ENCODE data around the gene STPG3.

Gene STPG3

DNA sequence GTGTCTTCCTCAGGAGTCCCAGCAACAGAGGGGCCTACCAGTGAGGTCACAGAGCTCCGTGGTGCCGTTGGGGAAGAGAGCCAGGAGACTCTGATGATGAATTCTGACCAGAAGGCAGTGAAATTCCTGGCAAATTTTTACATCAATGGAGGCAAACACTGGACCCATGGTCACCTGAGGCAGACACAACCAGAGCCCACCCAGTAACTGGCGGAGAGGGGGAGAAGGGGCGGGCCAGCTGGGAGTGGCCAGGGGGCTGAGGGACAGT is at the start of gene STPG3:
TSS of gene STPG3 (plus strand) at position 93 of the 268 bp plus-strand sequence. CDS start at position 94, 1 bp downstream.
- DNase-seq = no peak

DNA sequence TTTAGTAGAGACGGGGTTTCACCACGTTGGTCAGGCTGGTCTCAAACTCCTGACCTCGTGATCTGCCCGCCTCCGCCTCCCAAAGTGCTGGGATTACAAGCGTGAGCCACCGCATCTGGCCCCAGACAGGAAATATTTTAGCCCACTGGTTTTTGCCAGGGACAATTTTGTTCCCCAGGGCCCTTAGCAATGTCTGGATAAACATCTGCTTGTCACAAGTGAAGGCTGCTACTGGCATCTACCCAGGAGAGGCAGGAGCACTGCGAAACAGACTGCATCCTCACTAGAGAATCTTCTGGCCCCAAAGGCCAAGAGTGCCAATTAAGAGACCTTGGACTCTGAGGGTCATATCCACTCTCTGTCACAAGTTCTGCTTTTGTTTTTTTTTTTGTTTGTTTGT is 48.1 kb upstream of the STPG3 start:
- DNase-seq = no peak

DNA sequence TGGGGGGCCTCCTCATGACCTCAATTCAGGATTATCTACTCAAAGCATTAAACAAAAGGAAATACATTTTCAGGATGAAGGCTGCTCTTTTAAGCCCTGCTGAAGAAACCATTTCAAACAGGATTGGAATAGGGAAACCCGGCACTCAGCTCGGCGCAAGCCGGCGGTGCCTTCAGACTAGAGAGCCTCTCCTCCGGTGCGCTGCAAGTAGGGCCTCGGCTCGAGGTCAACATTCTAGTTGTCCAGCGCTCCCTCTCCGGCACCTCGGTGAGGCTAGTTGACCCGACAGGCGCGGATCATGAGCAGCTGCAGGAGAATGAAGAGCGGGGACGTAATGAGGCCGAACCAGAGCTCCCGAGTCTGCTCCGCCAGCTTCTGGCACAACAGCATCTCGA is 46.4 kb upstream of the STPG3 start:
- DNase-seq = no peak

DNA sequence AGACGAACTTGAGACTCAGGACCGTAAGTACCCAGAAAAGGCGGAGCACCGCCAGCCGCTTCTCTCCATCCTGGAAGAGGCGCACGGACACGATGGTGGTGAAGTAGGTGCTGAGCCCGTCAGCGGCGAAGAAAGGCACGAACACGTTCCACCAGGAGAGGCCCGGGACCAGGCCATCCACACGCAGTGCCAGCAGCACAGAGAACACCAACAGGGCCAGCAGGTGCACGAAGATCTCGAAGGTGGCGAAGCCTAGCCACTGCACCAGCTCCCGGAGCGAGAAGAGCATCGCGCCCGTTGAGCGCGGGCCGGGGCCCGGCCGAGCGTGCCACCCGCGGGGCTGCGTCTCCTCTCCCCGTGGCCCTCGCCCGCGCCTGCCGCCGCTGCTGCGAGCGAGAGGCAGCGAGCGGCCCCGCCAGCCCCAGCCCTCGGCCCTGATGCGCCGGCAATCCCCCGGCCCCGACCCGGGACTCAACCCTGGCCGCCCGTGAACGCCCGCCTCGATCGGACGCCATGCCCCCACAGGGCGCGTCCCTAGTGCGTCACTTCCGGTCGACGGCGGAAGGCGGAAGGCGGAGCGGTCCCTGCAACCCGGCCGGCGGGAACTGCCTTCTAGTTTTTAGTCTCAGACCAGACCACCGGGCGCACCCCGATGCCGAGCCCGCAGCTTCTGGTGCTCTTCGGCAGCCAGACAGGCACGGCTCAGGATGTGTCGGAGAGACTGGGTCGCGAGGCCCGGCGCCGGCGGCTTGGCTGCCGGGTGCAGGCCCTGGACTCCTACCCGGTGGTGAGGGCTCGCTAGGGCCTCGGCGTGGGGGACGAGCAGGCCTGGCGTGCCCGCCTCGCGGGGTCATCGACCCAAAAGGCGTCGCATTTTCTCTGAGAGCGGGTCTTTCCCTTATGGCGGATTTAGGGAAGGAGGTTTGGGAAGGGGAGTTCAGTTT is 45.7 kb upstream of the STPG3 start, which contains the start of the genes NDOR1 and TMEM203:
TSS of gene NDOR1 (plus strand) at position 575 of the 944 bp plus-strand sequence. CDS start at position 653, 78 bp downstream.
TSS of gene TMEM203 (minus strand) at position 523 of the 944 bp plus-strand sequence. CDS start at position 289, 234 bp downstream.
- DNase-seq = peak; percentile 82 to 85

DNA sequence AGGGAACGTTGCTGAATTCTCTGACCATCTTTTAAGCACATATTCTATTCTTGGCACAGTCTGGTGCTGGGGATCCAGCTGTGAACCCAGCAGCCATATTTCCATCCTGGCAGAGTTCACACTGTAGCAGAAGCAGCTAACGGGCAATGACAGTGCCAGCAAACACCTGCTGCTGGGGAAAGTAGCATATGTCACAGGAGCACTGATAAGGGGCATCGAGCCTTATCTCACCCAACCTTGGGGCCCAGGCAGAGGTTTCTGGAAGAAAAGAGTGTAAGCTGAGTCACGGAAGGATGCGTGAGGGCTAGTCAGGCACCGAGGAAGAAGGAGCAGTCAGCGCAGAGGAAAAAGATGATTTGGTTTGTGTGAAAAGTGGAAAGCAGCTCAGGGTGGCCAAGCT is 44.5 kb upstream of the STPG3 start:
- DNase-seq = no peak

DNA sequence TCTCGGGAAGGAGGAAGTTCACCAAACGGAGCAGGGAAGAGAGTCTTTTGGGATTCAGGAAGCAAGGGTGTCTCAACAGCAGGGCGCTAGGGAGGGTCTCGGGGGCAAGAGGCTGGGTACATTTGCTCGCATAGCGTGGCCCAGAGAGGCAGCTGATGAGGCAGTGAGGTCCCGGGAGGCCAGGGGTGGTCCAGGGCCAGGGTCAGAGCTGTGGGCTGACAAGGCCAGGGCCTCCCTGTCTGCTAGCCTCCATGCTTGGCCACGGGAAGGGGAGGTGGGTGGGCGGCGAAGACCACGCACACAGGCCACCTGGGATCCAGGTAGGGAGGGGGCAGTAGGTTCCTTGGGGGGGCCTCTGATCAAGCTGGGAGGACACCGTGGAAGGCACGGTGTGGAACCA is 39.6 kb upstream of the STPG3 start:
- no peak for DNase-seq

DNA sequence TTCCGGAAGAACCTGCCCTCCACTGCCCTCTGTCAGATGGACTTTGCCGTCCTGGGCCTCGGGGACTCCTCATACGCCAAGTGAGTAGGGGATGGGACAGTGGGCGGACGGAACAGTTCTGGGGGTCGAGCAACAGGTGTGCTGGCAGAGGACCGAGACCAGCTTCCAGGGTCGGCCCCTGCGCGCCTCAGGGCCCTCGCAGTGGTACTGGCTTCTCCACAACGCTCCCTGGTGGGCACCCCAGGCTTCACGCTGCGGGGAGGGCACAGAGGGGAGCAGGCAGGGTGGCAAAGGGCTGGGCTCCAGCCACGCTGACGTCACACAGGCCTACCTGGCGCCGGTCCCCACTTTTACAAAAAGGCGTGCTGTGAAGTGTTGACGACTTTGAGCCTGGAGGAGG is 38.6 kb upstream of the STPG3 start:
- DNase-seq = no peak

DNA sequence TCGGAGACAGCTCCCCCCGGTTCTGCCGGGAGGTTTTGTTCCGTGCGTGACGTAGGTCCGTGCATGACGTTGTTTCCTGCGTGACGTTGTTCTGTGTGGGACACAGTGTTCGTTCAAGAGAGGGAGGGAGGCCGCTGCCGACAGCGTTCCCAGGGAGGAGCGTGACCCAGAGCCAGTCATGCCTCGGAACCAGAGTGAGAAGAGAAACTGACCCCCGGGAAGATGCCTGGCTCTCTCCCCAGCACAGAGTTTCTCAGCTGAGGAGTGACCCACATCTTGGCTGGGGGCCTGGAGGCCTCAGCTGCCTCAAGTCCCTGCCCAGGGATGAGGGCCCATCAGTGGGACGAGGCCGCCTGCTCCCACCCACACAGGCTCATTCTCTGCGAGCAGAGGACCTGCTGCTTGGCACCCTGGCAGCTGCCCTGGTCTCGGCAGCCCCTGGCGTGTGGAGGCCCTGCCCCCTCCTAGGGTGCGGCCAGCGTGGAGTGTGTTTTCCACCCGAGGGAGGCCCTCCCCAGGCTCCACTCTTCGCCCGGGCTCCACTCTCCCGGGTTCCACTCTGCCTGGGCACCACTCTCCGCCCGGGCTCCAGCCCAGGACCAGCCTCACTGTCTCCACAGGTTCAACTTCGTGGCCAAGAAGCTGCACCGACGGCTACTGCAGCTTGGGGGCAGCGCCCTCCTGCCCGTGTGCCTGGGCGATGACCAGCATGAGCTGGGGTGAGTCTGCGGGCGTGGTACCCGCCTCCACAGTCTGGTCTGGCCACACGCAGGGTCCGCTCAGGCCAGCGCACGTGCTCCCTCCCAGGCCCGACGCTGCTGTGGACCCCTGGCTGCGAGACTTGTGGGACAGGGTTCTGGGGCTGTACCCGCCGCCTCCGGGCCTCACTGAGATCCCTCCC is 37.7 kb upstream of the STPG3 start:
- no peak for DNase-seq

DNA sequence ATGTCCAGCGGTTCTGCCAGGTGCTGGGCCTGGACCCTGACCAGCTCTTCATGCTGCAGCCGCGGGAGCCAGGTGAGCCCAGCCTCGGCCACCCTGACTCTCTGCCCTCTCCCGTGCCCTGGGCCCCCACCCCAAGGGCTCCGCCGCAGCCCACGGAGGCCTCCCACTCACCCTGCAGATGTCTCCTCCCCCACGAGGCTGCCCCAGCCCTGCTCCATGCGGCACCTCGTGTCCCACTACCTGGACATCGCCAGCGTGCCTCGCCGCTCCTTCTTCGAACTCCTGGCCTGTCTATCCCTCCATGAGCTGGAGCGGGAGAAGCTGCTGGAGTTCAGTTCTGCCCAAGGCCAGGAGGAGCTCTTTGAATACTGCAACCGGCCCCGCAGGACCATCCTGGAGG is 36.5 kb upstream of the STPG3 start:
- DNase-seq = no peak

DNA sequence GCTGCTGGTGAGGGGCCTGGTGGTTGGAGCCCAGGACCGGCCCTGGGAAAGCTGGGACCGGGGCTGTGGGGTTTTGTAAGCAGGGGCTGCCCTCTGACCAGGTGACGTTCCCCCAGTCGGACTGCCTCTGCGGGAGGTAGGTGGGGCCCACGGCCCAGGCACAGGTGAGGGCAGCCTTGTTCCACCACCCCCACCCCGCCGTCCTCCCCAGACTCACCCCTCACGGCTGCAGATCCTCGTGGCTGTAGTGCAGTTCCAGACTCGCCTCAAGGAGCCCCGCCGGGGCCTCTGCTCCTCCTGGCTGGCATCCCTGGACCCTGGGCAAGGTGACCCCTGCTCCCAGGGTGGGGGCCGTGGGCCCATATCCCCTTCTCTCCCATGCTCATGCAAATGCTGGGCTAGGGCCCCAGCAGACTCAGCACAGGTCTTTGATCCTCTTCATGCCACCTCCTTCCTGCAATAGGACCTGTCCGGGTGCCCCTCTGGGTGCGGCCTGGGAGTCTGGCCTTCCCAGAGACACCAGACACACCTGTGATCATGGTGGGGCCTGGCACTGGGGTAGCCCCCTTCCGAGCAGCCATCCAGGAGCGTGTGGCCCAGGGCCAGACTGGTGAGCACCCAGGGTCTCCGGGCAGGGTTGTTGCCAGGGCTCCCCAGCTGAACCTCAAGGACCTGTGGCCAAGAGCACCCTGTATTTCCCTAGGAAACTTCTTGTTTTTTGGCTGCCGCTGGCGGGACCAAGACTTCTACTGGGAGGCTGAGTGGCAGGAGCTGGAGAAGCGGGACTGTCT is 35.7 kb upstream of the STPG3 start:
- no peak for DNase-seq

DNA sequence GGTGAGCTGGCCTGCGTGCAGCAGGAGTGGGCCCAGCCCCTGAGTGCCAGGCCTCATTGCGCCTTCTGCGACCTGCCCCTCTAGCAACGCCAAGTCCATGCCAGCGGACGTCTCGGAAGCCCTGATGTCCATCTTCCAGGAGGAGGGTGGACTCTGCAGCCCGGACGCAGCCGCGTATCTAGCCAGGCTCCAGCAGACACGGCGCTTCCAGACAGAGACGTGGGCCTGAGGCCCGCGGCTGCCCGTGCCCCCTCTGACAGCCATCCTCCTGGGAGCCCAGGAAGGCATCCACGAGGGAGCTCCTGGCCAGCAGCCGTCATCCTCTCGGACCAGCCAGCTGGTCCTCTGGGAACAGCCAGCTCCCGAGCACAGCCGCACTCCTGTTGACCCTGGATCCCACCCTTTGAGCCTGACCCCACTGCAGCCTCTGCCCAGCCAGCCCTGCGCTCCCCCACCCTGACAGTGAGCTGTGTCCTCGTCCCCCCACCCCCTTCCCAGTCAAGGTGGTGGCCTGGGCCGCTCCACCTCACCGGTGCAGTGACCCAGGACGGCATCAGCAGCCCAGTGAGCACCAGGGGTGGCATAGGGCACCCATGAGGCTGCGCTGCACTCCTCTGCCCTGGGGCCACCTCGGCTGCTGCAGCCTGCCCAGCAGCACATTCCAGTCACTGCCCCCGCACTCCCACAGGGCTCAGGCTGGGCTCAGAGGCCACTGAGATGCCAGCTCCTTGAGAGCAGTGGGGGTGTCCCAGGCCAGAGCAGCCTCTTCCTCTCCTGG is 34.7 kb upstream of the STPG3 start:
- no peak for DNase-seq

DNA sequence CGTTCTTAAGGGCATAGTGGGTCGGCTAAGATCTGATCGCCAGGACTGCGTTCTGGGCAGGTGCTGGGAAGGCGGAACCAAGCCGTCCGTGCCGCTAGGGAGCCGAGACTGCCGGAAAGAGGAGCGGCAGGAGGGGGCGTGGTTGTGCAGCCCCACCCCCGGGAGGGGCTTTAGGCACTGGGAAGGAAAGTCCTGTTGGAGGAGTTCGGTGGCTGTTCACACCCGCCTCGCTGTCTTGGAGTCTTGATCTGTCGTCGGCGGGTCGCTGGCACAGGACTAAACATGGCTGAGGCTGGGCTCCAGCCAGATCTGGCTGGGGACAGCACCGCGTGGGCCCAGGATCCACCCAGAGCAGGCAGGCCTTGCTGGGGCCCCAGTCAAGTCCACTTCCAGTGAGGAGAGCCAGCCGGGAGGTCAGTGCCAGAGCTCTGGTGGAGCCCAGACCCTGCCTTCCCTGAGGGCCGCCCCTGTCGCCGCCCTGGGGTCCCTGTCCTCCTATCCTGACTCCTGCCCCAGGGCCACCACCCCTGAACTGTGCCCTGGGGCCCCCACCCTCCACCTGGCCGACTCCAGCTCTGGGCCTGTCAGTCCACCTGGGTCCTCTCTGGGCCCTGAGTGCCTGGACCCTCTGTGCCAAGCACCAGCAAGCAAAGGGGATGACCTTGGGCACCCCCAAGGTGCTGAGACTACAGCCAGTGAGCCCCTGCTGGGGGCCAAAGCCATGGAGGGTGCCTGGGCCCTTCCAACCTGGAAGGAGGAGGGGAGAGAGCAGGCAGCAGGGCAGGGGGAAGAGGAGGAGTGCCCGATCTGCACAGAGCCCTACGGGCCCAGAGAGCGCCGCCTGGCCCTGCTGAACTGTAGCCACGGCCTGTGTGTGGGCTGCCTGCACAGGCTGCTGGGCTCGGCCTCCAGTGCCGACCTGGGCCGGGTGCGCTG is 33.5 kb upstream of the STPG3 start:
- DNase-seq = peak; percentile 52 to 63

DNA sequence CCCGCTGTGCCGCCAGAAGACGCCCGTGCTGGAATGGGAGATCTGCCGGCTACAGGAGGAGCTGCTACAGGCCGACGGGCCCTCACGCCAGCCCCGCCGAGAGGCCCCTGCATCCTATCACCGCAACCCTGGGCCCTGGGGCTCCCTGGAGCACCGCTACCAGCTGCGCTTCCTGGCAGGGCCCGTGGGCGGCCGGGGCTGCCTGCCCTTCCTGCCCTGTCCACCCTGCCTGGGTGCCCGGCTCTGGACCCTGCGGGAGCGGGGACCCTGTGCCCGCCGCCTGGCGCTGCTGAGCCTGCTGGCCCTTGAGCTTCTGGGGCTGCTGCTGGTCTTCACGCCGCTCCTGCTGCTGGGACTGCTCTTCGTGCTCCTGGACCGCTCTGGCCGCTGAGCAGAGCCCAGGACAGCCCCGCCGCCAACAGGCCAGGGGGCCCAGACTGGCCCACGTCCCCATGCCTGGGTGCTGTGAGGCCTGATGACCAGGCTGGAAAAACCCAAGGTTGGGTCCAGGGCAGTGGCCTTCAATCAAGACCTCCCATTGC is 32.8 kb upstream of the STPG3 start:
- no peak for DNase-seq

DNA sequence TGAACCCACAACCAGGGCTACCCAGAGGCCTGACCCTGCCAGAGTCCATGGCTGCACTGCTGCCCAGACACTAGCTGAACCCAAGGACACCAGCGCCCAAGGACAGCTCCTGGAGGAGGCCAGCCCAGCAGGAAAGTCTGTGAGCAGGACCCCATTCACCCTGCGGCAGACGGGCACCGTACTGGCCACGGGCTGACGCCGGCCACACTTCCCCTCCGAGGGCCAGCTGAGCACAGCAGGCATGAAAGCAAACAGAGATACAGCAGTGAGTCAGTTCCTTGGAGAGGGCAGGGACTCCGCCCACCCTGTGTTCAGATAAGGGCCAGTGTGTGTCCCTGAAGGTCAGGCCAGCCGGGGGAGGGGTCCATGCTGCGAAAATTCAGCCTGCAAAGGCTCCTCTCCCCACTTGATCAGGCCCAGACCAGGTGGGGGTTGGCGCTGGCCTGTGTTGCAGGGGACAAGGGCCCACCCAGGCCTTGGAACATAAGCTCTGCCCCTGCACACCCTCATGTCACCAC is 32.3 kb upstream of the STPG3 start:
- DNase-seq = no peak

DNA sequence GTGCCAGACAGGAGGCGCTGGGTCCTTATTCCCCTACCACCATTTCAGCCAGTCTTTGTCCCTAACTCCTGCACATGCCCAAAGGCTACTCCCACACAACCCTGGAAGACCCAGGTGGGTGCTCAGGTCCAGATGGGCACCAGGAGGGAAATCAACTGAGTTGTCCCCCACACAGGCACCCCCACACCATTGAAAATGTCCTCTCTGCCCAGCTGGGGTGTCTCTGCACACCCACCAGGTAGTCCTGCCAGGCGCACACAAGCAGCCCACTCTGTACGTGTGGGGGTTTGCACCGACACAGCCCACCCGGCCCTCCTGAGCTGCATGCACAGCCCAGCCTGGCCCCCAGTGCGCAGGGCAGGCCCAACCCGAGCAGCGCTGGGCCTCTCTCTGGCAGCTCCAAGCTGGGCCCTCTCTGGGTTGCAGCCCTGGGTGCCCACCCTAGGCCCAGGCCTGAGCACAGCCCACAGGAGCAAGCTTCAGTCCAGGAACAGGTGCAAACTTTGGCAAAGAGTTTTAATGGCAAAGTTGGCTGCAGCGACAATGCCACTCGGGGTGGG is 31.2 kb upstream of the STPG3 start:
- no peak for DNase-seq

DNA sequence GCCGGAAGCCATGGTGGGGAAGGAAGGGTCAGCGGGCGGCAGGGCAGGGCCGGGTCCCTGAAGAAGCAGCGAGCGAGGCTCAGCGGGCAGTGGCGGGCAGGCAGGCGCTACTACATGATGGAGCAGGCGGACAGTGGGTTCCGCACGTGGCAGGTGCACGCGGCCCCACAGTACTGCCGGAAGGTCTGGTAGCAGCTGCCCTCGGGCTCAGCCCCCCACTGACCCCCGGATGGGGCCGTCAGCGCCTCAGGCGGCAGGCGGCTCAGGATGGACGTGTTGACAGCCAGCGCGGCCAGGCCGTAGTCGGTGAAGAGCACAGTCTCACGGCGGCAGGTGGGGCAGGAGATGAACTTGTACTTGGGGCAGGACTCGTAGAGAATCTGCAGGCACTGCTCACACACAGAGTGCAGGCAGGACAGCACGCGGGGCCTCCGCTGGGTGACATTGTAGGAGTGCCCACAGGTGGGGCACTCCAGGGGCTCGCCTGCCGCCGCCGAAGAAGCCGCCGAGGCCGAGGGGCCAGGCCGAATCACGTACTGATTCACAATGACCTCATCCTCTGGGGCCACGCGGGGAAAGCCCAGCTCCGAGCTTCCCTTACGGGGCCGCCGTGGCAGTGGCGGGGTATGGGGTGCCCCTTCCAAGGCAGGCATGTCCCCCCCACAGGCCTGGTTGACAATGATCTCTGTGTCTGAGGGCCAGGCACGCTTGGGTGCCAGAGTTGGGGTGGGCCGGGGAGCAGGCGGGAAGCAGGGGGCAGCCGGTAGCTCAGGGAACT is 30.6 kb upstream of the STPG3 start:
- DNase-seq = no peak

DNA sequence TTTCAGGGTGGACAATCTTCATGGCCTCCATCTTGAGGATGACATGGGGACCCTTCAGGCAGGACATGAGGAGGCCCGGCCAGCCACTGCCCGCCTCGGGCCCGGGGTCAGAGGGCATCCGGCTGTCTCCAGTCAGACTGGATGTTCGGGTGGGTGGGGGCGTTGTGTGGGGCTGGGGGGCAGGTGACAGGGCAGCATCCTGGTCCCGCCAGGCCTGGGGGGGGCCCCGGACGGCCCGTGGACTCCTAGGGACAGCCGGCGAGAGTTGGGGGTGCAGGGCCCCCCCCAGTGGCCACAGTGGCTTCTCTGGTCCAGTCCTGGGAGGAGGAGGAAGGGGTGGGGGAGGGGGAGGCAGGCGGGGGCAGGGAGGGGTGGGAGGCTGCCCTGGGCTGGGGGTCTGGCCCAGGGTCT is 30.0 kb upstream of the STPG3 start:
- DNase-seq = no peak

DNA sequence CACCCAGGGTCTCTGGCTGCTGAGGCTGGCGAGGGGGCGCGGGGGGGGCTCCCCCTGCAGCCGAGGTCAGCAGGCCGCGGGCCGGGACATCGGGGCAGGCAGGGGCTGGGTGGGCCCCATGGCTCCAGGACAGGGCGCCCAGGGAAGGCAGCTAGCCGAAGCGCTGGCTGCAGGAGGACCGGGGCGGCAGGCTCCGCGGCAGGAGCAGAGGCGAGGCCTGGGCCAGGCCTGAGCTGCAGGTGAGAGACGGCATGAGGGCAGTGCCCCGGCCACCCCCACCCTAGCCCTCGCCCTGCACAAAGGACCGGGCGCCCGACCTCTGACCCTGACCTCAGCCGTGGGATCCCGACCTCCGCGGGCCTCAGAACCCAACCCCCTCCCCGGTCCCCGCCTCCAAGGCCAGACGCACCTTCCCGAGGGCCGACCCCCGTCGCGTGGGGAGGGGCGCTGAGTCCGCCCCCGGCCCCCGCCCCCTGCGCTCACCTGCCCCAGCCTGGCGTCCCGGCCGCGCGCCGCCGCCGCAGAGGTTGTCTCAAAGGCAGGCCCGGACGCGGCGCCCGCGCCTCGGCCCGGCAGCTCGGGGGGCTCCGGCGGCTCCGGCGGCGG is 29.5 kb upstream of the STPG3 start:
- DNase-seq = no peak

Data from NCI-H2081 (cell line).